PC-9 (cell line): ENCODE results near the gene ARL3.

Experiments
- EZH2 ChIP-seq: fragments of 200-600 bp; sonication (generic); IDR thresholded peaks from 2 replicates; pipeline ENCODE4 v1.8.0; 2017; ENCODE audit warnings: antibody characterized with exemption, low read depth
- TF ChIP-seq, protein P1 (sequence below): fragments of 200-600 bp; sonication (generic); conservative IDR thresholded peaks from 2 replicates; pipeline ENCODE4 v1.6.1; 2017; ENCODE audit warnings: mixed run types, antibody characterized with exemption, mild to moderate bottlenecking, moderate library complexity

DNA sequence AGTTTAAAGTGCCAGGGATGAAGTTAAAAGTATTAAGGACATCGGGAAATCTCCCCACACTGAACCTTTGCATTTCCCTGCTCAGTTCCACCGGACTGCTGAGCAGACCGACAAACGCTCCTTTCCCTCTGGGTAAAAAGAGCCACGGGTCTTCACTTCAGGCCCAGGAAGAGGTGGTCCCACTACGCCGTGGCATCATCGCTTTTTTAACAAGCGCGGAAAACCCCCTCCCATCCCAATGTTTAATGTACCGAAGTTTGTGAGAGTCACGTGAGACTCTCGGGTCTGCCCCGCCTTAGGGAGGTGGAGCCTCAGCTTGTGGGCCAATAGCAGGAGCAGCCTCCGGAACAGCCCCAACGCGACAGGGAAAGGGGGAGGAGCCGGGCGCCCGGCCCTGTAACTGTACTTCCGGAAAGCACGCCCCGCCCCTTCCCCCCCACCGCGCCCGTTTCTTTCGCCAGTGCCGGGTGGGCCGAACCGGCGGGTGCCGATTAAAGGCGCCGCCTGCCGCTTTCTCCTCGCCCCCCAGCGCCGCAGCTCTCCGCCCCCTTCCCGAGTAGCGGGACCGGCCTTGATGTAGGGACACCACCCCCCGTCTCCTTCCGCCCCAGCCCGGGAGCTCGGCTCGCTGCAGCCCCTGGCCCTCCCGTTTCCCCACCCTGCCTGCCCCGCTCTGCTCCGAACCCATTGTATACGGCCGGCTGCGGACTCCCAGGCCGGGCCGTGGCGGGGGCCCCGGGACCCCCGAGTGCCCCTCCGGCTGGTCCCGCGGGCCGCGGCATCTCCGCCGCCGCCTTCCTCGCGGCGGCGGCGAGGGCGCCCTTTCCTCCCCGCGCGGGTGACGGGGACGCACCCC, 72.1 kb downstream of the ARL3 start:
- TF ChIP-seq, protein P1, sequence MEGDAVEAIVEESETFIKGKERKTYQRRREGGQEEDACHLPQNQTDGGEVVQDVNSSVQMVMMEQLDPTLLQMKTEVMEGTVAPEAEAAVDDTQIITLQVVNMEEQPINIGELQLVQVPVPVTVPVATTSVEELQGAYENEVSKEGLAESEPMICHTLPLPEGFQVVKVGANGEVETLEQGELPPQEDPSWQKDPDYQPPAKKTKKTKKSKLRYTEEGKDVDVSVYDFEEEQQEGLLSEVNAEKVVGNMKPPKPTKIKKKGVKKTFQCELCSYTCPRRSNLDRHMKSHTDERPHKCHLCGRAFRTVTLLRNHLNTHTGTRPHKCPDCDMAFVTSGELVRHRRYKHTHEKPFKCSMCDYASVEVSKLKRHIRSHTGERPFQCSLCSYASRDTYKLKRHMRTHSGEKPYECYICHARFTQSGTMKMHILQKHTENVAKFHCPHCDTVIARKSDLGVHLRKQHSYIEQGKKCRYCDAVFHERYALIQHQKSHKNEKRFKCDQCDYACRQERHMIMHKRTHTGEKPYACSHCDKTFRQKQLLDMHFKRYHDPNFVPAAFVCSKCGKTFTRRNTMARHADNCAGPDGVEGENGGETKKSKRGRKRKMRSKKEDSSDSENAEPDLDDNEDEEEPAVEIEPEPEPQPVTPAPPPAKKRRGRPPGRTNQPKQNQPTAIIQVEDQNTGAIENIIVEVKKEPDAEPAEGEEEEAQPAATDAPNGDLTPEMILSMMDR, result no peak
- no peak for TF ChIP-seq EZH2
